Mesothelial cell of epicardium (in vitro differentiated cells): ENCODE data around the gene ST8SIA6. TPM values are rescaled to one million over a fixed set of nuclear protein-coding genes. Genes with fewer than 3 reads are reported as not detected.
A peak's percentile ranks its signal among the peaks of the same experiment; 100 is the strongest.

Source experiments
- DNase-seq, 2 experiments: peaks; one replicate each; pipeline ENCODE4 v3.0.0; 2021; ENCODE audit warnings: low spot score in 2 of 2; ENCODE audit not compliant: unreplicated experiment in 2 of 2
- H3K27ac Mint-ChIP-seq: 2 replicates; pipeline ENCODE4 v1.8.0; 2021; ENCODE audit warnings: mixed read lengths
- H3K27me3 Mint-ChIP-seq: 2 replicates; pipeline ENCODE4 v1.8.0; 2021; ENCODE audit warnings: low read depth, mixed read lengths
- H3K36me3 Mint-ChIP-seq: 2 replicates; pipeline ENCODE4 v1.8.0; 2021; ENCODE audit warnings: mixed read lengths
- H3K4me1 Mint-ChIP-seq: 2 replicates; pipeline ENCODE4 v1.8.0; 2021; ENCODE audit warnings: mixed read lengths
- H3K4me3 Mint-ChIP-seq: 2 replicates; pipeline ENCODE4 v1.8.0; 2021; ENCODE audit warnings: mild to moderate bottlenecking, moderate library complexity, mixed read lengths
- H3K9me3 Mint-ChIP-seq: 2 replicates; pipeline ENCODE4 v1.8.0; 2021; ENCODE audit warnings: mixed read lengths
- CTCF ChIP-seq: fragments of 200-600 bp; sonication (generic); IDR thresholded peaks from one replicate; pipeline ENCODE4 v1.5.0; 2021; ENCODE audit warnings: antibody characterized with exemption; ENCODE audit not compliant: unreplicated experiment
- total RNA-seq: library from RNA; stranded (reverse); gene quantifications from 3 replicates; pipeline ENCODE4 v1.2.1, GENCODE V29; 2021

The ST8SIA6 gene
- total RNA-seq, 1 donor from 2014 or later = 1.4 TPM

- H3K27ac Mint-ChIP-seq = no peak overlapping the region
- no peaks in the 10 kb centered on the region for H3K9me3 Mint-ChIP-seq
- H3K27me3 Mint-ChIP-seq = no peaks in the 10 kb centered on the region
- no peak for DNase-seq
- peak; percentile 38 for TF ChIP-seq CTCF
- no peak overlapping the region for H3K4me3 Mint-ChIP-seq
- H3K4me1 Mint-ChIP-seq = peaks cover 9% of the 10 kb centered on the region
- no peaks in the 10 kb centered on the region for H3K36me3 Mint-ChIP-seq
These were observed 78.3 kb downstream of the ST8SIA6 start for GRCh38 chr10:17375936-17376584.

DNA sequence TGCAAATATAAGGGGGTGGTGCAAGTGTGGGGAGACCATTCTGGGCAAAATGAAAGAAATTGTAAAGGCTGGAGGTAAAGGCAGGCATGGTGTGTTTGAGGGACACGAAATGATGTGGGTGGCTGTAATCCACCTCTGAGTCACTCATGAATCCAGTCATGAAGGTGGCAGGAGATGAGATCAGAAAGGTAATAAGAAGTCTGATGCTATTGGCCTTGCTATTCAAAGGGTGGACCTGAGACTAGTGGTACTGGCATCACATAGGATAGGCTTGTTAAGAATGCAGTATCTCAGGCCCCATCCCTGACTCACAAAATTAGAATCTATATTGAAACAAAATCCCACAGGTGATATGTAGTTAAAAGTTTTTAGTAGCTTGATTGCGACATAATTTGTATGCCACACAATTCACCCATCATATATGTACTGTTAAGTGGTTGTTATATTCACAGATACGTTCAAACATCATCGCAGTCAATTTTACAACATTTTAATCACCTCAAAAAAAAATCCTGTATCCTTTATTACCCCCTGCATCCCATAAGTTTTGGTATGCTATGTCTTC is 85.6 kb downstream of the ST8SIA6 start:
- Mint-ChIP-seq H3K27ac (no peak overlapping the region), H3K9me3 (peaks cover 25% of the 10 kb centered on the region), H3K4me3 (no peak overlapping the region), H3K4me1 (peaks cover 16% of the 10 kb centered on the region), H3K27me3 (no peaks in the 10 kb centered on the region), H3K36me3 (no peaks in the 10 kb centered on the region)
- no peak for DNase-seq
- no peak for TF ChIP-seq CTCF

DNA sequence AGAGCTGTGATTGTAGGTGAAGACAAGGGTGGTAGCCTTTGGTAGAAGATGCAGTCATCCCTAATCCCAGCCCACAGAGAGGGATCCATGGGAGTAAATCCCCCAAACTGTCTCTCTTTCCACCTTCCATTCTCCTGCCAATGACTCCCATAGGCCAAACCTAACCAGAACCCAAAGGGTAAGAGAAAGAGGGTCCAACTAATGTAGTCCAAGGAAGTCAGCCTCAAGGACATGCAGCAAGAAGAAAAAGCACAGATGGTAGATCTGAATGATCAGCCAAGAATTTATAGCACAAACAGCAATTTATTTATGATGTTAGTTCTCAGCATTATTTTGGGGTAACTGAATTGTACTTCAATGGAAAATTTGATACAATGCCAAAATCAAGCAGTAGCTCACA is 87.7 kb downstream of the ST8SIA6 start:
- DNase-seq = no peak
- Mint-ChIP-seq H3K9me3 (peaks cover 34% of the 10 kb centered on the region), H3K4me3 (no peak overlapping the region), H3K36me3 (no peaks in the 10 kb centered on the region), H3K4me1 (peaks cover 7% of the 10 kb centered on the region), H3K27me3 (no peaks in the 10 kb centered on the region), H3K27ac (no peak overlapping the region)
- TF ChIP-seq CTCF = no peak

DNA sequence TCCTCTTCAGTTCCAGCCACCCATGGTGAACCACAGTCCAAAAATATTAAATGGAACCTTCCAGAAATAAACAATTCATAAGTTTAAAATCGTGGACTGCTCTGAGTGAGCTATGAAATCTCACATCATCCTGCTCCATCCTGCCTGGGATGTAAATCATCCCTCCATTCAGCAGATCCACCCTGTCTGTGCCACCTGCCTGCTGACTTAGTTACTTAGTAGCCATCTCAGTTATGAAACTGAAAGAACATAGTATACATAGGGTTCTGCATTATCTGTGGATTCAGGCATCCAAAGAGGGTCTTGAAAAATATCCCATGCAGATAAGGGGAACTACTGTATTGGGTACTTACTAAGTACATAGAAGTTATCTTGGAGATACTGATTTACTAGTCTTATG is 89.0 kb downstream of the ST8SIA6 start:
- DNase-seq = no peak
- peaks cover 44% of the 10 kb centered on the region for H3K9me3 Mint-ChIP-seq
- peaks cover 7% of the 10 kb centered on the region for H3K4me1 Mint-ChIP-seq
- H3K36me3 Mint-ChIP-seq = no peaks in the 10 kb centered on the region
- H3K27ac Mint-ChIP-seq = peak overlapping the region; percentile 69
- no peak for TF ChIP-seq CTCF
- H3K27me3 Mint-ChIP-seq = no peaks in the 10 kb centered on the region
- H3K4me3 Mint-ChIP-seq = no peak overlapping the region

DNA sequence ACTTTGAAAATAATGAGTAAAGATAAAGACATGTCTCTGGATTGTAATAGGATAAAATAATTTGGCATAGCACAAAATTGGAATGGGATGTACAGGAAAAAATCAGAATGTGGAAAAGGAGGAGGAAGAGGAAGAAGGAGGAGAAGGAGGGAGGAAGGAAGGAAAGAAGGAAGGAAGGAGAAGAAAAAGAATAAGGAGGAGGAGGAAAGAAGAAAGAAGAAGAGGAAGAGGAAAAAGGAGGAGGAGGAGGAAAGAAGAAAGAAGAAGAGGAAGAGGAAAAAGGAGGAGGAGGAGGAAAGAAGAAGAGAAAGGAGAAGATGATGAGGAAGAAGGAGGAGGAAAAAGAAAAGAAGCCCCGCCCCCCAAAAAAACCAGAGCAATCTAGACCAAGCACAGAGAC is 95.9 kb downstream of the ST8SIA6 start:
- H3K4me3 Mint-ChIP-seq = no peak overlapping the region
- H3K27me3 Mint-ChIP-seq = peaks cover 1% of the 10 kb centered on the region
- no peak overlapping the region for H3K27ac Mint-ChIP-seq
- H3K9me3 Mint-ChIP-seq = peaks cover 21% of the 10 kb centered on the region
- no peak for DNase-seq
- H3K36me3 Mint-ChIP-seq = no peaks in the 10 kb centered on the region
- TF ChIP-seq CTCF = no peak
- H3K4me1 Mint-ChIP-seq = peaks cover 45% of the 10 kb centered on the region
